Stimulated activated CD4-positive, alpha-beta T cell treated with anti-CD3 and anti-CD28 coated beads, Interleukin-2, amount 100 ng/mL, for 48 hours (primary cell): Measurements from ENCODE around the gene POLR2E.

Source experiments
- DNase-seq, 2 donors: peaks; one replicate each; pipeline ENCODE4 v3.0.0-alpha.2; 2020

The POLR2E gene

DNA sequence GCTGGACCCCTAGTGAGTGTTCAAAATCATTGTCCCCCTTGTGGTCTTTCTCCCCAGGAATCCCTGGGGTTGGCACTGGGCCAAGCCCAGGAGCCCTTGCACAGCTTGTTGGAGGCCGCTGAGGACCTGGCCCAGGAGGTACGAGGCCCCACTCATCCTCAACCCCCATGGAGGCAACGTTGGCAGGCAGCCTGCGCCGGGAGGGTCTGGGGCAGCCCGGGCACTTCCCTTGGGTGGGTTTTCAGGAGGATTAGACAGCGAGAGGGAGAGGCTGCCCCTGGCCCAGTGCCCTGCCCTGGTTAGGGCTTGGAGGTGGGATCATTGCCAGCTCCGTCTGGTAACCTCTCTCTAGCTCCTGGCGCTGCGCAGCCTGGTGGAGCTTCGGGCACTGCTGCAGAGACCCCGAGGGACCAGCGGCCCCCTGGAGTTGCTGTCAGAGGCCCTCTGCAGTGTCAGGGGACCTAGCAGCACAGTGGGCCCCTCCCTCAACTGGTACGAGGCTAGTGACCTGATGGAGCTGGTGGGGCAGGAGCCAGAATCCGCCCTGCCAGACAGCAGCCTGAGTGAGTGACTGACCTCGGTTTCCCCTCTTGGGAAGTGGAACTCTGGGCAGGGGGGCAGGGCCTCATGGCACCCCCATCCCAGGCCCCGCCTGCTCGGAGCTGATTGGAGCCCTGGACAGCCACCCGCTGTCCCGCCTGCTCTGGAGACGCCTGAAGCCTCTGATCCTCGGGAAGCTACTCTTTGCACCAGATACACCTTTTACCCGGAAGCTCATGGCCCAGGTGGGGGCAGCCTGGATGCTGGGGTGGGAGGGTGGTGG is 52.3 kb downstream of the POLR2E start:
- no peak for DNase-seq

DNA sequence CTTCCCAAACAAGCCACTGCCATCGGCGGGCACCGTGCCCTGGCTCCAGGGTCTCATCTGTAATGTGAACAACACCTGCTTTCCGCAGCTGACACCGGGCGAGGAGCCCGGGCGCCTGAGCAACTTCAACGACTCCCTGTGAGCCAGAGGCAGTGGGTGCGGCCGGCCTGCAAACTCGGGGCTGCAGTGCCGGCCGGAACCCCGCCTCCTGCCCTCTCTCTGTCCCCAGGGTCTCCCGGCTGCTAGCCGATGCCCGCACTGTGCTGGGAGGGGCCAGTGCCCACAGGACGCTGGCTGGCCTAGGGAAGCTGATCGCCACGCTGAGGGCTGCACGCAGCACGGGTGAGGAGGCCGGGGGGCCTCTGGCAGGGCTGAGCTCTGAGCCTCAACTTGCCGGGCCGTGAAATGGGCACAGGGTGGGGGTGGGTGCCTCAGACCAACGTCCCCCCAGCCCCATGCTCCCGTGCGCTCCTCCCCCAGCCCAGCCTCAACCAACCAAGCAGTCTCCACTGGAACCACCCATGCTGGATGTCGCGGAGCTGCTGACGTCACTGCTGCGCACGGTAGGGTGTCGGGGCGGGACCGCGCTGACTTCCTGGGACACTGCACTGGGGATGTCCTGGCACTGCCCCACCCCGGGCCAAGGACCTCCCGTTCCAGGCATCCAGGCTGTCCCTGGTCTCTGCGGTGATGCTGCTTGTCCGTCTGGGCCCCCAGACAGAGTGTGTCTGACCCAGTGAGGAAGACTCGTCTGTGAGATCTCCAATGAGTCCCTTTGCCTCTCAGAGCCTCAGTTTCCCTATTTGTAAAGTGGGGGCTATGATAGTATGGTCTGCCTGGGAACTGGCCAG is 53.1 kb downstream of the POLR2E start:
- DNase-seq, result no peak

DNA sequence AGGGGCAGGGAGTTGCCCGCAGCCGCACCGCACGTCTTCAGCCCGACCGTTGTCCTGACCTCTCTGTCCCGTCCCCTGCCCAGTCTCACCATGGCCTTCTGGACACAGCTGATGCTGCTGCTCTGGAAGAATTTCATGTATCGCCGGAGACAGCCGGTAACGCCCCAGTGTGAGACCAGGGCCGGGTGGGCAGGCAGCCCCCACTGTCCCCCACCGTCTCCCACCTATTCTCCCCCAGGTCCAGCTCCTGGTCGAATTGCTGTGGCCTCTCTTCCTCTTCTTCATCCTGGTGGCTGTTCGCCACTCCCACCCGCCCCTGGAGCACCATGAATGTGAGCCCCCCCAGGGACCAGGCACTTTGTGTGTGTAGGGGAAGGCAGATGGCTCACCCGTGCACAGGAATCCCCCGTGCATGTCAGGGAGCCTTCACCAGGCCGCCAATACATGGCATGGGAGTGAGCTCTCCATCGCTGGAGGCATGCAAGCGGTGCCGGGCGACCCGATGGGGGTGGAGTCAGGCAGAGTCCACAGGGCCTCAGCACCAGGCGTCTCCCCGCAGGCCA is 53.8 kb downstream of the POLR2E start:
- no peak for DNase-seq

DNA sequence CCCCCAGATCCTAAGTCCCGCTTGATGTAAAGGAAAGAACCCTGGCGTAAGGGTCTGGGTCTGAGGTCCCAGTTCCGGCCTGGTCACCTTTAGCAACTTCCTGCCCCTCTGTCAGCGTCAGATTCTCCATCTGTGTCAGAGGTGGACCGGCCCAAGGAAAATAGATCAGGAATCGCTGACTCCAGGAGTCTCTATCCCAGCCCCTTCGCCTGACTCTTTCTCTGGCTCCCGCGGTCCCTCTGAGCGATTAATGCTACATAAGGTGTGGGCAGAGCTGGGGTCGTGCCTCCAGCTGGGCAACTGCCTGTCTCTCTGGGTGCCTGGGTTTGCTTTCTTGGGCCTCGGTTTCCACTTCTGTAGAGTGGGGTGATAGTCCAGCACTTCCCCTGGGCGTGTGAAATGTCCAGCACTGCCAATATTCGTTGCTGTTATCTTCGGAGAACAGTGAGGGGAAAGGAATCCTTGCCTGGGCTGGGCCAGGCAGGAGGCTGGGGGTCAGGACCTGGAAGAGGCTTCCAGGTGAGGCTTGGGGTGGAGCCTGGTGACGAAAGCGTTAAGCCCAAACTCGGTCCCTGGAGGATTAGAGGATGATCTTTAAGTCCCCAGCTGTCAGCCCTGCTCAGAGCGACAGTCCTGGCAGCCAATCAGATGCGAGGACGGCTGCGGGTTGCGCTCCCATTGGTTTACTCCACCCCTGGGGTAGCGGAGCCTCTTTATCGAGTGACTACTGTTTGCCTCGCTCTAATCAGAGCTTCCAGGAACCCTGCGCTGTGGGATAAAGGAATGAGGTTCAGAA is 54.5 kb downstream of the POLR2E start:
- peak; percentile 87 to 88 for DNase-seq

DNA sequence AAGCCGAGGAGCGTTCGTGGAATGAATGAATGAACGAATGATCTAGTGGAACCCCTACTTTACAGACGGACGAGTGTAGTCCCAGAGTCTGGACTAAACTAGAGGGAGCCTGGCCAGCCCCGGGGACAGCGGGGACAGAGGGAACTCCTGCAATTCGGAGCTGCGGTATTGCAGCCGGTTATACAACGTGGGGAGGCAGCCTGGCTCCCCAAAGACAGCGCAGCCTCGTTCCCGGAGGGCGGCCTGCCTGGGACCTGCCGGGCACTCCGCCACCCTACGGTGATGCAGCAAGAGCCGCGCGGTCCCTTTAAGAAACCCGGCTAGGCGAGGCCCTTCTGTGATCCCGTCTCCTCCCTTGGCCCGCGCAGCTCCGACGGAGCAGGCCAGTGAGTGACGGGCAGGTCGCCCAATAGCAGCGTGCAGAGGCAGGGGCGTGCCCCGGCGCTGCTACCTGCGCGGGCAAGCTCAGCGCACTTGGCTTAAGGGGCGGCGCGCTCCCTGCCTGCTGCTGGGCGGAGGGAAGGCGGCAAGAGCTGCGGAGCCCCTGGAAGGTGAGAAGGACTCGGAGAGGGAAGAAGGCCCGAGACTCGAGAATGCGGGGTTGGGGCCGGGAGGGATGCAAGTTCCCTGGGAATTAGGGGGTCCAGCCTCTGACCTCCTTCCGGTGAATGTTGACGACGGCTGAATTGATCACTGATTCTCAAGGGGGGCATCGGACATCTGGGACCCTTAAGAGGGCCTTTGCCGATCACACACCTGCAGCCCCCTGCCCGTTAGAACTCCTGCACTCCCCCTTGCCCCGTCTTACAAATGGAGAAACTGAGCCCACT is 55.3 kb downstream of the POLR2E start, which contains the start of gene ABCA7:
Gene ABCA7, plus strand, starts transcription at position 462 of the 830 bp plus-strand sequence. CDS start 1,255 bp downstream, outside the sequence.
- DNase-seq, result peak; percentile 100

DNA sequence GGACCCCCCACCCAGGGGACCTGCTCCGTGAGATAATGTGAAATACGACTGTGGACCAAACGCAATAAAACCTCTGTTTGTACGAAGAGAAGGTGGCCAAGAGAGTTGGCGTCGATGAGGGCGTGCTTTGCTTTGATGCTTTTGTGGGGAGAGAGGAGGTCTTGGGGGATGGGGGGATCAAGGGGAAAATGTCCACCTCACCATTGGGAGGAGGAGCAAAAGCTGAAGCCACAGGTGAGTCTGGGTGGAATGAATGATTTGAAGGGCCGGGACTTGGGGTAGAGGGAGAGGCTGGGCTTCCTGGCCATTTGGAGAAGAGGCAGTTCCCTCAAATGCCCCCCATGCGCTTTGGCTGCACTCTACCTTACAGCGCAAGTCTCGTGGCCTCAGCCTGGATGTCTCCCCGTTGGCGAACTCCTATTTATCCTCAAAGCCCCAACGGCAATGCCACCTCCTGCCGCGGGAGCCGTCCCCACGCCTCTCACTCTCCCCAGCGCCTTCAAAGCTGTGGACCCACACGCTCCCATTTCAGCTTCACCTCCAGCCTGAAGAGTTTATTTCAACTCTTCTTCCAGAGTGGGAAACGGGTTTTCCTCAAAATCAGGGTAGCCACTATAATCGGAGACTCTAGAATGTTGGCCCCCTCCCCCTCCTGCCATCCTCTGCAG is 56.1 kb downstream of the POLR2E start:
- DNase-seq, result no peak

DNA sequence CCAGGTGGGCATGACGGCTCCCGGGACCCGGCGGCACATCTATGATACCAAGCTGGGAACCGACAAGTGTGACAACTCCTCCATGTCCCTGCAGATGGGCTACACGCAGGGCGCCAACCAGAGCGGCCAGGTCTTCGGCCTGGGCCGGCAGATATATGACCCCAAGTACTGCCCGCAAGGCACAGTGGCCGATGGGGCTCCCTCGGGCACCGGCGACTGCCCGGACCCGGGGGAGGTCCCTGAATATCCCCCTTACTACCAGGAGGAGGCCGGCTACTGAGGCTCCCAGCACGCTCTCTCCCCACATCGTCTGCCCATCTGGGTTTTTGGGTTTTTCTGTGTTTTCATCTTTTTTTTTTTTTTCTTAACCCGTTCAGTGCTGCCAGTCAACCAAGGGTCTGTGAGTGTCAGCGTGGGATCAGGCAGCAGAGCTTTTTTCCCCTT is 57.5 kb downstream of the POLR2E start:
- no peak for DNase-seq
